ENCODE measurements around the gene NCOA3.

Gene NCOA3

GRCh38 chr20:47598911-47599744 lies 97.4 kb downstream of the NCOA3 start:
- no peak for DNase-seq (ENCODE audit: low spot score)

- no peak for DNase-seq (ENCODE audit: low spot score)
These were observed 99.4 kb downstream of the NCOA3 start for GRCh38 chr20:47600967-47601547.

- DNase-seq (ENCODE audit: low spot score), result no peak
These were observed 101.6 kb downstream of the NCOA3 start for GRCh38 chr20:47603260-47603659.

- no peak for DNase-seq (ENCODE audit: low spot score)
These were observed 104.2 kb downstream of the NCOA3 start for GRCh38 chr20:47605673-47606413.

- no peak for DNase-seq (ENCODE audit: low spot score)
These were observed 104.8 kb downstream of the NCOA3 start for GRCh38 chr20:47606414-47606982.

- DNase-seq (ENCODE audit: low spot score), result no peak
These were observed 105.4 kb downstream of the NCOA3 start for GRCh38 chr20:47606983-47607613.

GRCh38 chr20:47609001-47609400 lies 107.3 kb downstream of the NCOA3 start:
- no peak for DNase-seq (ENCODE audit: low spot score)

- no peak for DNase-seq (ENCODE audit: low spot score)
These were observed 108.7 kb downstream of the NCOA3 start for GRCh38 chr20:47610247-47610944.

- no peak for DNase-seq (ENCODE audit: low spot score)
These were observed 109.2 kb downstream of the NCOA3 start for GRCh38 chr20:47610945-47611250.

GRCh38 chr20:47611785-47612184 lies 110.1 kb downstream of the NCOA3 start:
- no peak for DNase-seq (ENCODE audit: low spot score)

- DNase-seq (ENCODE audit: low spot score), result no peak
These were observed 111.0 kb downstream of the NCOA3 start for GRCh38 chr20:47612670-47613069.

GRCh38 chr20:47614703-47615309 lies 113.1 kb downstream of the NCOA3 start:
- DNase-seq (ENCODE audit: low spot score), result no peak

GRCh38 chr20:47618479-47618878 lies 116.8 kb downstream of the NCOA3 start:
- DNase-seq (ENCODE audit: low spot score), result no peak

GRCh38 chr20:47620808-47621805 lies 119.4 kb downstream of the NCOA3 start:
- peak; percentile 23 for DNase-seq (ENCODE audit: low spot score)

- no peak for DNase-seq (ENCODE audit: low spot score)
These were observed 120.5 kb downstream of the NCOA3 start for GRCh38 chr20:47622118-47622665.

GRCh38 chr20:47623206-47623605 lies 121.5 kb downstream of the NCOA3 start:
- DNase-seq (ENCODE audit: low spot score), result no peak

- DNase-seq (ENCODE audit: low spot score), result no peak
These were observed 125.9 kb downstream of the NCOA3 start for GRCh38 chr20:47627540-47627939.

- no peak for DNase-seq (ENCODE audit: low spot score)
These were observed 128.2 kb downstream of the NCOA3 start for GRCh38 chr20:47629907-47630306.

GRCh38 chr20:47631078-47631477 lies 129.4 kb downstream of the NCOA3 start:
- DNase-seq (ENCODE audit: low spot score), result no peak

GRCh38 chr20:47635256-47635655 lies 133.6 kb downstream of the NCOA3 start:
- DNase-seq (ENCODE audit: low spot score), result no peak
